ENCODE measurements around the gene GRM7. TPM values are rescaled to one million over a fixed set of nuclear protein-coding genes. Genes with fewer than 3 reads are reported as not detected.

Gene GRM7
- total RNA-seq, 2 donors from 2014 or later = 0.33 to 1.3 TPM

GRCh38 chr3:7428206-7428718, 567.3 kb downstream of the GRM7 start:
- Histone ChIP-seq H3K27ac (no peak overlapping the region), H3K36me3 (replicated peaks in 1 of 2; ENCODE audit: insufficient read depth in 1 of 2, low read depth in 2 of 2) (no peaks in the 10 kb centered on the region), H3K9me3 (no peaks in the 10 kb centered on the region), H3K4me1 (peaks cover 6% of the 10 kb centered on the region), H3K4me3 (no peak overlapping the region), H3K27me3 (no peaks in the 10 kb centered on the region)
- intact Hi-C loops (cut with DNase I) = no loop called here
- DNase-seq (no peak), ATAC-seq (no peak)
- TF ChIP-seq, protein P1, sequence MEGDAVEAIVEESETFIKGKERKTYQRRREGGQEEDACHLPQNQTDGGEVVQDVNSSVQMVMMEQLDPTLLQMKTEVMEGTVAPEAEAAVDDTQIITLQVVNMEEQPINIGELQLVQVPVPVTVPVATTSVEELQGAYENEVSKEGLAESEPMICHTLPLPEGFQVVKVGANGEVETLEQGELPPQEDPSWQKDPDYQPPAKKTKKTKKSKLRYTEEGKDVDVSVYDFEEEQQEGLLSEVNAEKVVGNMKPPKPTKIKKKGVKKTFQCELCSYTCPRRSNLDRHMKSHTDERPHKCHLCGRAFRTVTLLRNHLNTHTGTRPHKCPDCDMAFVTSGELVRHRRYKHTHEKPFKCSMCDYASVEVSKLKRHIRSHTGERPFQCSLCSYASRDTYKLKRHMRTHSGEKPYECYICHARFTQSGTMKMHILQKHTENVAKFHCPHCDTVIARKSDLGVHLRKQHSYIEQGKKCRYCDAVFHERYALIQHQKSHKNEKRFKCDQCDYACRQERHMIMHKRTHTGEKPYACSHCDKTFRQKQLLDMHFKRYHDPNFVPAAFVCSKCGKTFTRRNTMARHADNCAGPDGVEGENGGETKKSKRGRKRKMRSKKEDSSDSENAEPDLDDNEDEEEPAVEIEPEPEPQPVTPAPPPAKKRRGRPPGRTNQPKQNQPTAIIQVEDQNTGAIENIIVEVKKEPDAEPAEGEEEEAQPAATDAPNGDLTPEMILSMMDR (IDR thresholded peaks at IDR 0.05) = no peak
- TF ChIP-seq POLR2A (IDR thresholded peaks at IDR 0.05) = no peak
- WGBS, 2 donors = 14 to 18% methylated on average over 1 of the region's 1 CpG

DNA sequence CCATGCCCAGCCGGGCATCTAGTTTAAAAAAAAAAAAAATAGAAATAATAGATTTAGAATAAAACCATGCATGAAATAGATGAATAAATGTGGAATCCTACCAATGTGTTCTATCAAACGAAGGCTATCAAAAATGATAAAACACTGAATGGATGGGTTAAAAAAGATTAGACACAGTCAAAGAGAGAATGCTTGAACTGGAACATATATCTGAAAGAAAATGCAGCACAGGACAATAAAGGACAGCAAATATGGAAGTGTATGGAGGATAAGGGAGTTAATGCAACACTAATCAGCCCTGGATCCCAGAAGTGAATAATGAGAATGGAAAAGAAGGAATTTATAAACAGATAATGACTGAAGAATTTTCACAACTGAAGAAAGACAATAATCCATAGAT, 571.7 kb downstream of the GRM7 start:
- ATAC-seq (no peak), DNase-seq (no peak)
- WGBS, 2 donors = 84 to 91% methylated on average over 2 of the region's 2 CpGs
- H3K36me3 ChIP-seq (replicated peaks in 1 of 2; ENCODE audit: insufficient read depth in 1 of 2, low read depth in 2 of 2) = no peaks in the 10 kb centered on the region
- TF ChIP-seq, protein P1 (IDR thresholded peaks at IDR 0.05) = no peak
- no peak for TF ChIP-seq POLR2A (IDR thresholded peaks at IDR 0.05)
- peaks cover 5% of the 10 kb centered on the region for H3K4me1 ChIP-seq
- H3K27ac ChIP-seq = no peak overlapping the region
- no peak overlapping the region for H3K4me3 ChIP-seq
- no peaks in the 10 kb centered on the region for H3K27me3 ChIP-seq
- intact Hi-C loops (cut with DNase I) = no loop called here
- H3K9me3 ChIP-seq = no peaks in the 10 kb centered on the region

- H3K27ac ChIP-seq = no peak overlapping the region
- WGBS, 2 donors = 46 to 61% methylated on average over 2 of the region's 2 CpGs
- intact Hi-C loops (cut with DNase I) = no loop called here
- ATAC-seq (peak; percentile 68), DNase-seq (peak in 3 of 4 donors; percentile 8 to 13 (median 9))
- no peaks in the 10 kb centered on the region for H3K27me3 ChIP-seq
- H3K4me3 ChIP-seq = no peak overlapping the region
- no peak for TF ChIP-seq POLR2A (IDR thresholded peaks at IDR 0.05)
- TF ChIP-seq, protein P1 (IDR thresholded peaks at IDR 0.05) = no peak
- no peaks in the 10 kb centered on the region for H3K9me3 ChIP-seq
- H3K36me3 ChIP-seq (replicated peaks in 1 of 2; ENCODE audit: insufficient read depth in 1 of 2, low read depth in 2 of 2) = no peaks in the 10 kb centered on the region
- H3K4me1 ChIP-seq = peaks cover under 1% of the 10 kb centered on the region
Measured at GRCh38 chr3:7433073-7433472, 572.2 kb downstream of the GRM7 start.

GRCh38 chr3:7436542-7436941, 575.6 kb downstream of the GRM7 start:
- H3K4me1 ChIP-seq = no peaks in the 10 kb centered on the region
- TF ChIP-seq POLR2A (IDR thresholded peaks at IDR 0.05) = no peak
- TF ChIP-seq, protein P1 (IDR thresholded peaks at IDR 0.05) = no peak
- WGBS, 2 donors = 84 to 86% methylated on average over 1 of the region's 1 CpG
- ATAC-seq = no peak
- intact Hi-C loops (cut with DNase I) = no loop called here
- no peak overlapping the region for H3K27ac ChIP-seq
- no peaks in the 10 kb centered on the region for H3K27me3 ChIP-seq
- H3K4me3 ChIP-seq = no peak overlapping the region
- H3K36me3 ChIP-seq (replicated peaks in 1 of 2; ENCODE audit: insufficient read depth in 1 of 2, low read depth in 2 of 2) = no peaks in the 10 kb centered on the region
- H3K9me3 ChIP-seq = no peaks in the 10 kb centered on the region
- DNase-seq = no peak

DNA sequence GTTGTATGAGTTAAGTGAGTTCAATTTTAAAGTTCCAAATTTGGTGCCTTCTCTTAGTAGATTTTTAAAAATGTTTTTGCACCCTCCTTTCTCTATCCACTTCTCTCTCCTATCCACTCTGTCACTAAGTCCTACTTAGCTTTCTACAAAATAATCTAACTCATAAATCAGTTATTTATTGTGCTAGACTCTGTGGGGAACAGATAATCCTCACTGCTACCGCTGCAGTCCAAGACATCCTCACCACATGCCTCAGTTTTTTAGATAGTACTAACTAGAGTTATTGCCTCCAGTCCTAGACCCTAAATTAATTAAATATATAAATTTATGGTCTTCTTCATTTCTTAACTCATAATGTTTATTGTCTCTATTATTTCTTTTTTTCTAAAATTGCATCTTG, 576.3 kb downstream of the GRM7 start:
- no peak overlapping the region for H3K4me3 ChIP-seq
- intact Hi-C loops (cut with DNase I) = no loop called here
- no peaks in the 10 kb centered on the region for H3K4me1 ChIP-seq
- H3K9me3 ChIP-seq = no peaks in the 10 kb centered on the region
- no peaks in the 10 kb centered on the region for H3K36me3 ChIP-seq (replicated peaks in 1 of 2; ENCODE audit: insufficient read depth in 1 of 2, low read depth in 2 of 2)
- no peaks in the 10 kb centered on the region for H3K27me3 ChIP-seq
- H3K27ac ChIP-seq = no peak overlapping the region
- no peak for TF ChIP-seq POLR2A (IDR thresholded peaks at IDR 0.05)
- TF ChIP-seq, protein P1 (IDR thresholded peaks at IDR 0.05) = no peak
- DNase-seq (no peak), ATAC-seq (no peak)
- 96 to 100% methylated on average over 1 of the region's 1 CpG for WGBS, 2 donors

Data from body of pancreas (tissue), 4 donors.